Measurements from ENCODE around the gene DOK6. TPM values are rescaled to one million over a fixed set of nuclear protein-coding genes. Genes with fewer than 3 reads are reported as not detected.

DOK6 gene
- total and polyA plus RNA-seq, 2 donors (not counting 3 experiments of a cell fraction or from before 2014, with no cell fraction given) = under 0.01 TPM; not detected in 1

GRCh38 chr18:69708844-69709243 lies 308.2 kb downstream of the DOK6 start:
- TF ChIP-seq MAX (IDR thresholded peaks at IDR 0.05; ENCODE audit: insufficient read depth, insufficient read length) = no peak
- TF ChIP-seq EZH2 (IDR thresholded peaks at IDR 0.05; ENCODE audit: borderline replicate concordance, low read depth, low read length, severe bottlenecking) = no peak
- TF ChIP-seq CTCF (IDR thresholded peaks at IDR 0.05; ENCODE audit: extremely low read depth in 1 of 2, insufficient read depth in 1 of 2, low read depth in 1 of 2, low read length in 2 of 2) = no peak
- no peak for TF ChIP-seq JUN (IDR thresholded peaks at IDR 0.05; ENCODE audit: borderline replicate concordance, insufficient read depth, insufficient read length, low read depth)
- no peak for TF ChIP-seq GATA2 (IDR thresholded peaks at IDR 0.05; ENCODE audit: insufficient read depth, insufficient read length, low read depth, low read length)
- TF ChIP-seq MYC (IDR thresholded peaks at IDR 0.05; ENCODE audit: low read depth, low read length) = no peak
- no peak for TF ChIP-seq FOS (IDR thresholded peaks at IDR 0.05; ENCODE audit: borderline replicate concordance, insufficient read depth, low read length)
- TF ChIP-seq POLR2AphosphoS5 (IDR thresholded peaks at IDR 0.05; ENCODE audit: insufficient read depth, low read depth, low read length) = no peak
- TF ChIP-seq POLR2A (IDR thresholded peaks at IDR 0.05; ENCODE audit: low read depth, low read length) = no peak
- BruUV-seq (replicated peaks) = no TSS peak
- dilution Hi-C loops (cut with MboI; ENCODE audit: extremely low pct_ligation_motif_present, low sequenced_read_pairs) (no loop called here), intact Hi-C loops (cut with micrococcal nuclease) (no loop called here)
- Histone ChIP-seq H4K20me1 (replicated peaks; ENCODE audit: control insufficient read depth, extremely low read depth, insufficient read depth, low read length) (no peaks in the 10 kb centered on the region), H2AFZ (ENCODE audit: low read depth, low read length) (no peak overlapping the region), H3K79me2 (ENCODE audit: control insufficient read depth, insufficient read depth, low read length) (no peaks in the 10 kb centered on the region), H3K36me3 (ENCODE audit: control insufficient read depth in 2 of 2, extremely low read depth in 1 of 2, insufficient read depth in 2 of 2, low read length in 2 of 2) (no peaks in the 10 kb centered on the region), H3K4me1 (ENCODE audit: control insufficient read depth, extremely low read depth, insufficient read depth, low read length) (no peaks in the 10 kb centered on the region), H3K27me3 (ENCODE audit: control insufficient read depth in 2 of 2, insufficient read depth in 2 of 2, low read length in 2 of 2) (no peaks in the 10 kb centered on the region), H3K9me3 (replicated peaks; ENCODE audit: control insufficient read depth, insufficient read depth, low read length) (no peaks in the 10 kb centered on the region), H3K4me3 (replicated peaks in 1 of 3; ENCODE audit: insufficient read depth in 1 of 3, low read depth in 1 of 3, low read length in 3 of 3) (no peak overlapping the region), H3K9me1 (replicated peaks; ENCODE audit: control insufficient read depth, extremely low read depth, insufficient read depth, low read length) (no peaks in the 10 kb centered on the region), H3K4me2 (ENCODE audit: insufficient read depth, low read length) (no peak overlapping the region), H3K9ac (replicated peaks; ENCODE audit: extremely low read depth, insufficient read depth, low read length) (no peak overlapping the region), H3K27ac (ENCODE audit: insufficient read depth, low read depth, low read length) (no peak overlapping the region)
- POLR2A ChIA-PET = no interaction called here
- DNase-seq (ENCODE audit: low read depth, low spot score) (no peak), FAIRE-seq (no peak)
- CTCF ChIA-PET = no interaction called here

Measured in endothelial cell of umbilical vein (primary cell).